Measurements from ENCODE around the gene DYNAP.

Gene DYNAP

GRCh38 chr18:54626779-54627178 is 35.7 kb downstream of the DYNAP start:
- no peak for DNase-seq (ENCODE audit: low read depth, low spot score)
- H3K27ac ChIP-seq: no peak overlapping the region

- no peak for DNase-seq (ENCODE audit: low read depth, low spot score)
- H3K27ac ChIP-seq: no peak overlapping the region
These were observed 39.9 kb downstream of the DYNAP start for GRCh38 chr18:54630963-54631362.

DNA sequence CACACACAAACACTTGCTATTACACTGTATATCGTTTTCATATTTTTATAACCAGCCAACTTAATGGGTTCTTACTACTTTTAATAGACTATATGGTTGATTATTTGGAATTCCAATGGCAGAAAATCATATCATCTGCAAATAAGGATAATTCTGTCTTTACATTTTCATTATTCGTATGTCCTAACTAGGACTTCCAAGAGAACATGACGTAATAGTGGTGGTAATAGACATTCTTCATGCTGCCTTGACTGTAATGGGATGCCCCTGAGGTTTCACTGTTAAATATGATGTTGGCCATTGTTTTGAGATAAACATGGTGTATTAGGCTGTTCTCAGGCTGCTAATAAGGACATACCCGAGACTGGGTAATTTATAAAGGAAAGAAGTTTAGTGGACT is 45.2 kb downstream of the DYNAP start:
- DNase-seq (ENCODE audit: low read depth, low spot score): no peak

DNA sequence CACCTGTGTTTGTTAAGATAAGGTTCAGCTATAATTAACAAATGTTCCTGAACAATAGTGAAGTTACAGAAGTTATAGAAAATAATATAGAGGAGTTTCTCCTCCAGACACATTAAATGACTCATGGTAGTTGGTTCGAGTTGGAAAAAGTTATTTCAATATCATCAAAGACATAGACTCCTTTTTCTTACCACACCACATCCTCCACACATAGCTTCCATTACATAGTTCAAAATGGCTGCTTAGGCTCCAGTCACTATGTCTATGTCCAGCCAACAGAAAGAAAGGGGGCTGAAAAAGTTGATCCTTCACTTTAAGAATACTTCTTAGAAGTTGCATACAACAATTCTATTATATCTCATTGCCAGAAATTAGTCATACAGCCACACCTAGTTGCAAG is 50.7 kb downstream of the DYNAP start:
- H3K27ac ChIP-seq: no peak overlapping the region
- no peak for DNase-seq (ENCODE audit: low read depth, low spot score)

More for the DNA sequence above, 45.2 kb downstream of the DYNAP start:
- H3K27ac ChIP-seq: no peak overlapping the region

DNA sequence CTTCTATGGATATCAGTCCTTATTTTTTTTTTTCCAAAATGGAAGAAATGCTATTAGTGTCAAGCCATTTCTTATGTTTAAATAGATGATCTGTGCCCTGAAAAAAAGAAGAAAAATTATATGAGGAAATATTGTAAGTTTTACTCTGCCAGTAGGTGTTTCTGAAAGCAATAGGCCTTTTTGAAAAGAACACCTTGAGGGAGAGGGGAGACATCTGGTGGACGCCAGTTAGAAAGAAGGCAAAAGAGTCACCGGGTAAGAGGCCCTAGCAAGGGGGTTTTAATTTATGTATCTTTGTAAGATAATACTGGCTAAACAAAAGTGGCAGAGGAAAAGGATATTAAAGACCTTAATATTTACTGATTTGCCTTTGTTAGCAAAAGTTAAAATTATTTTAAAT is 56.1 kb downstream of the DYNAP start:
- DNase-seq (ENCODE audit: low read depth, low spot score): no peak
- H3K27ac ChIP-seq: no peak overlapping the region
